Right lobe of liver (tissue), 6 donors: Measurements from ENCODE around the gene MAL. TPM values are rescaled to one million over a fixed set of nuclear protein-coding genes. Genes with fewer than 3 reads are reported as not detected.

Experiments
- ATAC-seq, 4 donors: fragments of 200-7000 bp; cut with Tn5 transposase; one replicate each; pipeline ENCODE4 v1.9.1; 2020; ENCODE audit warnings: mild to moderate bottlenecking in 4 of 4, moderate library complexity in 4 of 4
- DNase-seq, 3 donors: peaks; one replicate each; pipeline ENCODE4 v3.0.0-alpha.2; 2020
- H3K27ac ChIP-seq, 3 donors: fragments of 200-600 bp; one replicate each; pipeline ENCODE4 v1.8.0; 2022
- H3K27me3 ChIP-seq, 2 donors: fragments of 200-600 bp; one replicate each; pipeline ENCODE4 v1.8.0; 2022
- H3K36me3 ChIP-seq, 4 donors: fragments of 200-600 bp; sonication (generic) in 1 of 4; one replicate each; pipeline versions ENCODE4 v1.5.1 to v1.8.0; 2017 to 2022; ENCODE audit warnings: control low read depth in 1 of 4
- H3K4me1 ChIP-seq, 4 donors: fragments of 200-600 bp; sonication (generic) in 1 of 4; one replicate each; pipeline versions ENCODE4 v1.5.1 to v1.8.0; 2017 to 2022; ENCODE audit warnings: control low read depth in 1 of 4
- H3K4me3 ChIP-seq, 3 donors: fragments of 200-600 bp; one replicate each; pipeline ENCODE4 v1.8.0; 2022
- H3K9me3 ChIP-seq, 4 donors: fragments of 200-600 bp; sonication (generic) in 1 of 4; one replicate each; pipeline versions ENCODE4 v1.5.1 to v1.8.0; 2017 to 2022; ENCODE audit warnings: control low read depth in 1 of 4
- POLR2A ChIP-seq: fragments of 450-650 bp; IDR thresholded peaks from one replicate; pipeline ENCODE4 v1.6.1; 2017; ENCODE audit warnings: antibody characterized with exemption, mild to moderate bottlenecking
- WGBS: methylation state at CpG from one replicate; pipeline ENCODE4 v1.1.6; 2018; ENCODE audit warnings: low coverage, low lambda C conversion rate; ENCODE audit not compliant: insufficient coverage; ENCODE audit errors: missing lambda C conversion rate; 5-methylcytosine and 5-hydroxymethylcytosine counted together
- intact Hi-C, 2 donors: fragments of 100-400 bp; cut with DNase I; formaldehyde crosslinking; loops; one replicate each; pipeline versions ENCODE4 v1.11.2 to v1.14.1; 2022
- total RNA-seq, 6 experiments: library from RNA; depleted of rRNA in 2 of 6; stranded (reverse); fragments of >200 nt in 2 of 6; fragmentation: NEBNext Ultra II Directional in 3 of 6; extraction: Animal tissue kit (Norgen Biotek cat#: 25700) in 3 of 6; gene quantifications; one replicate each; pipeline versions ENCODE4 v1.1.0 to v1.2.4, GENCODE V29; 2016 to 2023
- TF ChIP-seq, protein P1 (sequence below), 4 donors: fragments of 200-600 bp in 3 of 4; fragments of 450-650 bp in 1 of 4; IDR thresholded peaks; one replicate each; pipeline versions ENCODE4 v1.5.1 to v1.8.0; 2016 to 2022; ENCODE audit warnings: antibody characterized with exemption in 4 of 4, mild to moderate bottlenecking in 2 of 4
- donor health status: DM: no; HTN: yes; CAD: no.
- donor health status: DM: no; HTN: no; CAD: no.
- donor health status: DM: no; HTN: no; CAD: no.
- donor health status: DM: no; HTN: yes; CAD: no.
- donor health status: DM: no; HTN: yes; CAD: no.

The MAL gene
- total RNA-seq, 6 experiments from 2014 or later, result 0.24 TPM; not detected in 5

GRCh38 chr2:95058989-95059641, 33.6 kb downstream of the MAL start:
- no peak overlapping the region for H3K4me3 ChIP-seq
- TF ChIP-seq, protein P1, sequence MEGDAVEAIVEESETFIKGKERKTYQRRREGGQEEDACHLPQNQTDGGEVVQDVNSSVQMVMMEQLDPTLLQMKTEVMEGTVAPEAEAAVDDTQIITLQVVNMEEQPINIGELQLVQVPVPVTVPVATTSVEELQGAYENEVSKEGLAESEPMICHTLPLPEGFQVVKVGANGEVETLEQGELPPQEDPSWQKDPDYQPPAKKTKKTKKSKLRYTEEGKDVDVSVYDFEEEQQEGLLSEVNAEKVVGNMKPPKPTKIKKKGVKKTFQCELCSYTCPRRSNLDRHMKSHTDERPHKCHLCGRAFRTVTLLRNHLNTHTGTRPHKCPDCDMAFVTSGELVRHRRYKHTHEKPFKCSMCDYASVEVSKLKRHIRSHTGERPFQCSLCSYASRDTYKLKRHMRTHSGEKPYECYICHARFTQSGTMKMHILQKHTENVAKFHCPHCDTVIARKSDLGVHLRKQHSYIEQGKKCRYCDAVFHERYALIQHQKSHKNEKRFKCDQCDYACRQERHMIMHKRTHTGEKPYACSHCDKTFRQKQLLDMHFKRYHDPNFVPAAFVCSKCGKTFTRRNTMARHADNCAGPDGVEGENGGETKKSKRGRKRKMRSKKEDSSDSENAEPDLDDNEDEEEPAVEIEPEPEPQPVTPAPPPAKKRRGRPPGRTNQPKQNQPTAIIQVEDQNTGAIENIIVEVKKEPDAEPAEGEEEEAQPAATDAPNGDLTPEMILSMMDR (IDR thresholded peaks at IDR 0.05), result no peak
- no peak for TF ChIP-seq POLR2A
- H3K9me3 ChIP-seq, result no peaks in the 10 kb centered on the region
- no peaks in the 10 kb centered on the region for H3K4me1 ChIP-seq
- no peak overlapping the region for H3K27ac ChIP-seq
- ATAC-seq (peak in 3 of 4 donors; percentile 5 to 64 (median 16)), DNase-seq (no peak)
- H3K36me3 ChIP-seq, result no peaks in the 10 kb centered on the region
- intact Hi-C loops, result no loop called here
- H3K27me3 ChIP-seq, result no peaks in the 10 kb centered on the region
- WGBS, result 44% methylated on average over 9 of the region's 11 CpGs

DNA sequence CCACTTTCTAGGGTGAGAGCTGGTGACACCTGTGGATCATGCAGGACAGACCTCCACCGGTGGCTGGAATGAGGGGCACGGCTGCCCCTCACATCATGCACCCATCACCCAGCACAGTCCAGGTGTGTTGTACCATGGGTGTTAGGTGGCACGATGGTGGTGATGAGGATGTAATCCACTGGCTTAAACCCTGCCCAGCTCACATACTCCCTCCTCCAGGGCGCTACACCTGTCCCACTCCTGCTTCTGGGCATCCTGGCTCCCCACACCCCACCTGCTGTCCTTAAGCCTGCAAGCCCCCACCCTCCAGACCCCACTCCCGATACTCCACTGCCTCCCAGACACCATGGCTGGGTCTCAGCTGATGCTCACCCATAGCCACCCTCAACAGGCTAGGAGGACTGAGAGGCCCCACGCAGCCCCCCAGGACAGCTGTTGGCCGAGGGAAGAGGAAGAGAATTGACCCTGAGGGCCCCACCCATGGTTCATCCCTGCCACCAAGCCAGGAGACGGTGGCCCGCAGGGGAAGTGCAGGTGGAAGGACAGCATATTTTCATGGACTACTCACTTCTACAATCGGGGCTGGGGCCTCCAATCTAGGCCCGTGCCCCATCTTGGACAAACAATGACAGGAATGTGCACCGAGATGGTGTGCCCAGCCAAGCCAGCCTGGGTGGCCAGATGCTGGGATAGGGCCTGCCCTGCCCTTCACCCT, 34.3 kb downstream of the MAL start:
- no peak for DNase-seq
- H3K4me3 ChIP-seq, result no peak overlapping the region
- ATAC-seq, result no peak
- no peaks in the 10 kb centered on the region for H3K4me1 ChIP-seq
- TF ChIP-seq, protein P1 (IDR thresholded peaks at IDR 0.05), result no peak
- no peak for TF ChIP-seq POLR2A
- H3K9me3 ChIP-seq, result no peaks in the 10 kb centered on the region
- H3K27me3 ChIP-seq, result no peaks in the 10 kb centered on the region
- WGBS, result 95% methylated on average over 3 of the region's 12 CpGs
- H3K27ac ChIP-seq, result no peak overlapping the region
- intact Hi-C loops, result no loop called here
- H3K36me3 ChIP-seq, result no peaks in the 10 kb centered on the region

DNA sequence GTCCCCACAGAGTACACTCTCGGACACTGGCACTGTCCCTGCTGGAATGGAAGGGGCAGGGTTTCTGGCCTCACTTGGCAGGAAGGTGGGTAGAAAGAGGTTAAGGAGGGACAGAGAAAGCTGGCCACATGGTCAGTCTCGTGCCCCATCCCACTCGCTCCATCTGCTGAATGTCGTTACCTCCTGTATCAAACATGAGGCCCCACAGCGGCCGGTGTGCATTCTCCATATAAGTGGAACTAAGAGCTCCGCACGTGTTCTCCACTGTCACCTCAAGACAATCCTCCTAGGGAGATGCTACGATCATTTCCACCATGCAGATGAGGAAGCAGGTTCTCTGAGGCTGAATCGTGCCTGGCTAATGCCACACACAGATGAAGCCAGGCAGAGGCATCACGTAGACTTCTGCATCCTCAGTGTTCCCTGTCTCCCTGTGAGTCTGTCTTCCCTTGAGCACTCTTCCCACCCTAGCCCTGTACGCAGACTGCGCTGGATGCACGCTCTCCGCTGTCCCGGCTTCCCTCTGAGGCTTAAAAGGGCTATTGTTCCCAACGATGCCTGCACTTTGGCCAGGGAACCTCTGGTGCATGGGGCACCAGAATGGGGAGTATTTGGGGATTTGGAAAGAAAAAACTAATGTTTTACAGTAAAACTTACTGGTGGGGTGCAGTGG, 35.1 kb downstream of the MAL start:
- DNase-seq (no peak), ATAC-seq (no peak)
- Histone ChIP-seq H3K9me3 (no peaks in the 10 kb centered on the region), H3K27me3 (no peaks in the 10 kb centered on the region), H3K36me3 (no peaks in the 10 kb centered on the region), H3K4me3 (no peak overlapping the region), H3K4me1 (no peaks in the 10 kb centered on the region), H3K27ac (no peak overlapping the region)
- 70% methylated on average over 7 of the region's 17 CpGs for WGBS
- TF ChIP-seq POLR2A, result no peak
- TF ChIP-seq, protein P1 (IDR thresholded peaks at IDR 0.05), result no peak
- intact Hi-C loops, result no loop called here

DNA sequence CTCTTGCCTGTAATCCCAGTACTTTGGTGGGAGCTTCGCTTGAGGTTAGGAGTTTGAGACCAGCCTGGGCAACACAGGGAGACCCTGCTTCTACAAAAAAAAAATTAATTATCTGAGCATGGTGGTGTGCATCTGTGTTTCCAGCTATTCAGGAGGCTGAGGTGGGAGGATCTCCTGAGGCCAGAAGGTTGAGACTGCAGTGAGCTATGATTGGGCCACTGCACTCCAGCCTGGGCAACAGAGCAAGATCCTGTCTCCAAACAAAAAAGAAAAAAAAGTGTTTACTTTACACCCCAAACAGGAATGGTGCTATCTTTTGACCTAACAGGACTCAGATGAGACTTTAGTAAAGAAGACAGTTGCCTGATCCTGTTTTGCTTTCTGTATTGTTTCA, 35.6 kb downstream of the MAL start:
- Histone ChIP-seq H3K27ac (no peak overlapping the region), H3K9me3 (no peaks in the 10 kb centered on the region), H3K4me1 (no peaks in the 10 kb centered on the region), H3K27me3 (no peaks in the 10 kb centered on the region), H3K4me3 (no peak overlapping the region), H3K36me3 (no peaks in the 10 kb centered on the region)
- intact Hi-C loops, result no loop called here
- DNase-seq (no peak), ATAC-seq (no peak)
- TF ChIP-seq, protein P1 (IDR thresholded peaks at IDR 0.05), result no peak
- TF ChIP-seq POLR2A, result no peak
- WGBS, result 60% methylated on average over 1 of the region's 1 CpG
